ENCODE measurements around the gene RBM47. TPM values are rescaled to one million over a fixed set of nuclear protein-coding genes. Genes with fewer than 3 reads are reported as not detected.

Gene RBM47
- total and polyA plus RNA-seq, 9 of the 15 experiments (the other 6 are each of a cell fraction or from before 2014, with no cell fraction given) = 1.4 to 6.4 (median 3.3) TPM

- Histone ChIP-seq H3K4me2 (ENCODE audit: insufficient read depth, low read length) (no peak overlapping the region), H2AFZ (ENCODE audit: low read depth, low read length) (no peak overlapping the region), H3K9me1 (ENCODE audit: control insufficient read depth, insufficient read depth, low read length) (no peaks in the 10 kb centered on the region), H3K9me3 (replicated peaks; ENCODE audit: control insufficient read depth, insufficient read depth, low read depth, low read length) (no peaks in the 10 kb centered on the region; the same call in 1 of the 2 replicates), H3K4me1 (replicated peaks in 1 of 2; ENCODE audit: control insufficient read depth in 2 of 2, insufficient read depth in 2 of 2, low read length in 2 of 2) (no peaks in the 10 kb centered on the region; a peak in 1 of 5 replicates), H4K20me1 (replicated peaks; ENCODE audit: control insufficient read depth, insufficient read depth, low read length) (no peaks in the 10 kb centered on the region), H3K9ac (ENCODE audit: insufficient read depth in 1 of 2, low read depth in 2 of 2, low read length in 2 of 2) (no peak overlapping the region; a peak in 1 of 4 replicates), H3K79me2 (ENCODE audit: control insufficient read depth, insufficient read depth, low read length) (no peaks in the 10 kb centered on the region), H3K36me3 (ENCODE audit: control insufficient read depth, insufficient read depth, low read length) (no peaks in the 10 kb centered on the region), H3K27me3 (ENCODE audit: control insufficient read depth in 2 of 2, insufficient read depth in 2 of 2, low read length in 2 of 2) (peaks cover 12 to 40% of the 10 kb centered on the region in 2 experiments), H3K27ac (ENCODE audit: extremely low read depth, low read depth, low read length) (no peak overlapping the region), H3K4me3 (no peak overlapping the region)
- TF ChIP-seq PATZ1 (CRISPR knock-in tag; IDR thresholded peaks at IDR 0.05; ENCODE audit: borderline replicate concordance) (no peak), SMARCA5 (IDR thresholded peaks at IDR 0.05) (no peak), BMI1 (IDR thresholded peaks at IDR 0.05; ENCODE audit: low read length) (no peak), ZNF76 (CRISPR knock-in tag; IDR thresholded peaks at IDR 0.05; ENCODE audit: borderline replicate concordance) (no peak), GTF2A2 (tag; IDR thresholded peaks at IDR 0.05) (no peak), E2F8 (IDR thresholded peaks at IDR 0.05; ENCODE audit: low read depth, partially characterized antibody) (no peak), FOXP4 (CRISPR knock-in tag; IDR thresholded peaks at IDR 0.05; ENCODE audit: borderline replicate concordance) (no peak), HINFP (tag; conservative IDR thresholded peaks at IDR 0.05; ENCODE audit: low read depth) (no peak), CBX2 (IDR thresholded peaks at IDR 0.05; ENCODE audit: insufficient read depth, low read length, poor library complexity, severe bottlenecking) (no peak), ZNF655 (CRISPR knock-in tag; IDR thresholded peaks at IDR 0.05) (no peak)
- 34% methylated on average over 11 of the region's 11 CpGs for WGBS (ENCODE audit: insufficient coverage, low coverage, missing lambda C conversion rate)
- FAIRE-seq = no peak
- no TSS peak for BruUV-seq (replicated peaks)
- in situ Hi-C loops (cut with MboI) = no loop called here
- DNase-seq (ENCODE audit: extremely low read depth in 1 of 4, low spot score in 3 of 4) = no peak
- POLR2A ChIA-PET = no interaction called here
- CTCF ChIA-PET (ENCODE audit: low intra/inter-chr PET ratio) = no interaction called here
- intact Hi-C loops (cut with micrococcal nuclease) = no loop called here
- ATAC-seq = no peak
These were observed 10.1 kb downstream of the RBM47 start for GRCh38 chr4:40619600-40619999.
